ENCODE measurements around the gene TWIST2. TPM values are rescaled to one million over a fixed set of nuclear protein-coding genes. Genes with fewer than 3 reads are reported as not detected.

The TWIST2 gene
- total RNA-seq, 1 experiment from 2014 or later = 0.22 TPM

DNA sequence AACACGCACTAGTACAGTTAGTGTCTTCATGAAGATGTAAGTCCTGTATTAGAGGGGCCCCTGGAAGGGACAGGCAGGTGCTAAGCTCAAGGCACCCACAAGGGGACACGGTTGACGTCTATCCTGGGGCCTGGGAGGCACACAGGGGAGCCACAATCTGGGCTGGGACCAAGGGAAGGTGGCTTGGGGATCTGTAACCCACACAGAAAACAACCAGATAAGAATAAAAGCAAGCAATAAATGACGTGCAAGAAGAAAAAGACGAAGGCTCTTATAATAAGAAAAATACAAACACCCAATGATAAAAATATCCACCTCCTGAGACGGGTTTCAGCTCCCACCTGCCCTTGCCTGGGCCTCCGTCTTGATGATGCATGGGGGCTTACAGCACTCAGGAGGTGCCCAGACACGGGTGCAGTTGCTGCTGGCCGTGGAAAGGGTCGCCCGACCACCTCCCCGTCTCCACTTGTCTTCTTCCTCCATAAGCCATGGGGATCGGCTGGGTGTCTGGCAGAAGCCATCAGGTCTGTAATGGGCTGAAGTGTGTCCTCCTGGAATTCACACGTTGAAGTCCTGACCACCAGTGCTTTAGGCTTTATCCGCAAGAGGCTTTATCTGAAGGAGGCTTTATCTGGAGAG is 73.9 kb downstream of the TWIST2 start:
- Mint-ChIP-seq H3K27ac (no peak overlapping the region), H3K36me3 (ENCODE audit: insufficient read depth in 1 of 3, low read depth in 3 of 3) (no peaks in the 10 kb centered on the region), H3K4me1 (no peaks in the 10 kb centered on the region), H3K9me3 (no peaks in the 10 kb centered on the region), H3K27me3 (ENCODE audit: low read depth) (peaks cover 19% of the 10 kb centered on the region), H3K4me3 (no peak overlapping the region)
- no CpG with 5 or more reads among the region's 15 CpGs for whole genome bisulfite sequencing (ENCODE audit: extremely low coverage, insufficient read length, low lambda C conversion rate)
- Histone ChIP-seq H3K79me1 (ENCODE audit: insufficient read depth, low read depth, low read length, poor library complexity, severe bottlenecking) (no peaks in the 10 kb centered on the region), H3K27me3 (ENCODE audit: insufficient read depth, low read length) (no peaks in the 10 kb centered on the region), H4K91ac (ENCODE audit: insufficient read length, low read depth, low read length) (no peak overlapping the region), H3T11ph (ENCODE audit: low read length) (no peak overlapping the region), H3K4ac (ENCODE audit: low read depth, low read length) (no peak overlapping the region), H3K18ac (ENCODE audit: insufficient read length, low read depth, low read length) (no peak overlapping the region), H3K14ac (ENCODE audit: insufficient read depth, low read length) (no peak overlapping the region), H3K4me2 (ENCODE audit: insufficient read depth, insufficient read length, low read length) (no peak overlapping the region), H2BK5ac (ENCODE audit: insufficient read length, low read length) (no peak overlapping the region), H4K8ac (replicated peaks; ENCODE audit: insufficient read length, low read depth, low read length) (no peak overlapping the region), H3K27ac (ENCODE audit: insufficient read length, low read depth, low read length) (no peak overlapping the region), H2AFZ (ENCODE audit: low read length) (no peak overlapping the region), H3K9me3 (ENCODE audit: control insufficient read depth, low read depth, low read length) (no peaks in the 10 kb centered on the region), H3K9ac (ENCODE audit: extremely low read depth, insufficient read length, low read length) (no peak overlapping the region), H2BK120ac (ENCODE audit: low read depth, low read length, poor library complexity, severe bottlenecking) (no peak overlapping the region), H3K23ac (ENCODE audit: insufficient read length, low read depth, low read length) (no peak overlapping the region), H2BK20ac (ENCODE audit: low read depth, low read length, poor library complexity, severe bottlenecking) (no peak overlapping the region), H4K20me1 (ENCODE audit: control insufficient read depth, insufficient read depth, insufficient read length) (no peaks in the 10 kb centered on the region), H2AK5ac (ENCODE audit: insufficient read length, low read length) (no peak overlapping the region), H4K5ac (ENCODE audit: insufficient read length, low read depth, low read length) (no peak overlapping the region), H3K56ac (ENCODE audit: insufficient read length, low read depth, low read length) (no peak overlapping the region), H3K79me2 (ENCODE audit: insufficient read depth, low read length) (no peaks in the 10 kb centered on the region), H3K4me1 (ENCODE audit: insufficient read depth, low read length) (no peaks in the 10 kb centered on the region), H2BK15ac (ENCODE audit: low read depth, low read length) (no peak overlapping the region), H3K23me2 (ENCODE audit: insufficient read length, low read depth, low read length, poor library complexity, severe bottlenecking) (no peaks in the 10 kb centered on the region), H2BK12ac (ENCODE audit: insufficient read length, low read depth, low read length) (no peak overlapping the region)
- no peak for DNase-seq
- TF ChIP-seq, protein P1, sequence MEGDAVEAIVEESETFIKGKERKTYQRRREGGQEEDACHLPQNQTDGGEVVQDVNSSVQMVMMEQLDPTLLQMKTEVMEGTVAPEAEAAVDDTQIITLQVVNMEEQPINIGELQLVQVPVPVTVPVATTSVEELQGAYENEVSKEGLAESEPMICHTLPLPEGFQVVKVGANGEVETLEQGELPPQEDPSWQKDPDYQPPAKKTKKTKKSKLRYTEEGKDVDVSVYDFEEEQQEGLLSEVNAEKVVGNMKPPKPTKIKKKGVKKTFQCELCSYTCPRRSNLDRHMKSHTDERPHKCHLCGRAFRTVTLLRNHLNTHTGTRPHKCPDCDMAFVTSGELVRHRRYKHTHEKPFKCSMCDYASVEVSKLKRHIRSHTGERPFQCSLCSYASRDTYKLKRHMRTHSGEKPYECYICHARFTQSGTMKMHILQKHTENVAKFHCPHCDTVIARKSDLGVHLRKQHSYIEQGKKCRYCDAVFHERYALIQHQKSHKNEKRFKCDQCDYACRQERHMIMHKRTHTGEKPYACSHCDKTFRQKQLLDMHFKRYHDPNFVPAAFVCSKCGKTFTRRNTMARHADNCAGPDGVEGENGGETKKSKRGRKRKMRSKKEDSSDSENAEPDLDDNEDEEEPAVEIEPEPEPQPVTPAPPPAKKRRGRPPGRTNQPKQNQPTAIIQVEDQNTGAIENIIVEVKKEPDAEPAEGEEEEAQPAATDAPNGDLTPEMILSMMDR (conservative IDR thresholded peaks at IDR 0.05) = no peak

Measured in H9 (cell line).